Left cardiac atrium (tissue), 4 donors: ENCODE measurements around the gene ZNF287. TPM values are rescaled to one million over a fixed set of nuclear protein-coding genes. Genes with fewer than 3 reads are reported as not detected.

Source experiments
- ATAC-seq, 2 donors: fragments of 200-7000 bp; cut with Tn5 transposase; one replicate each; pipeline ENCODE4 v1.9.1; 2020; ENCODE audit warnings: mild to moderate bottlenecking in 2 of 2, moderate library complexity in 2 of 2
- DNase-seq: peaks from one replicate; pipeline ENCODE4 v3.0.0-alpha.2; 2020
- intact Hi-C, 2 donors: fragments of 100-400 bp; cut with DNase I; formaldehyde crosslinking; loops; one replicate each; pipeline versions ENCODE4 v1.14.1 to v1.15.1; 2022 to 2023
- total RNA-seq, 2 donors: library from RNA; stranded (reverse); fragmentation: NEBNext Ultra II Directional; extraction: Animal tissue kit (Norgen Biotek cat#: 25700); gene quantifications; one replicate each; pipeline ENCODE4 v1.2.1, GENCODE V29; 2021
- donor health status: DM: no; HTN: yes; CAD: no.
- donor health status: DM: no; HTN: yes; CAD: no; lungs with severe emphysema.
- donor health status: DM: yes; HTN: yes; CAD: no.
- donor health status: Dilated cardiomyopathy.

ZNF287 gene
- total RNA-seq, 2 donors from 2014 or later = 6.7 to 12.0 TPM

DNA sequence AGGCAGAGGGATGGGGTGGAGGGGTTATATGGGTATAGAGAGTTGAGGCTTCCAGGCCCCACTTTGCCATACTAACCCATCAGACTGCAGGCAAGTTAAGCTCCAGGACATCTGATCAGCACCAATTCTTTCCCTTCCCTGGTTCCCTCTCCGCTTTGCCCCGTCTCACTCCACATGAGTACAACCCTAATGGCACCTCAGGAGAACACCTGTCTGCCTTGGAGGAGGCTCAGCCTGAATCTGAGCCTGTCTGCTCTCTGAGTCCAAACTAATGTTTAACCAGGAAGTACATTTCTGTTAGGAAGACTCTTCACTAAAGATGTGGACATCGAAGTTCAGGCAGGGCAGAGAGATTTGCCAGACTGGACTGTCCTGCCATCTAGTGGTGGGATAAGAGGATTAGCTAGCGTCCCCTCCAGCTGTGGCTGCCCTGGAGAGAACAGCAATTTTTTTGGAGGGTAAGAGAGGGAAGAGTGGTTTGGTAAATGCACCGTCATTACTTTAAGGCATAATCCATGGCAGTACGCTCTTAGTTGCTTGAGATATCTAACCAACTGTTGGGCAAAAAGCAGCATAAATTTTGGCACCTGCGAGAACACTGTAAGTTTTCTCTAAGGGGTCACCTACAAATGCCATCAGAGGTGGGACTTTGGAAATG, 47.8 kb downstream of the ZNF287 start:
- intact Hi-C loops = loop anchor here (1.0 to 5.0 kb wide), 3 partner anchors 68 to 159 kb away; no protein-coding TSS in a partner anchor
- peak; percentile 71 for DNase-seq
- ATAC-seq = peak; percentile 88 to 94

DNA sequence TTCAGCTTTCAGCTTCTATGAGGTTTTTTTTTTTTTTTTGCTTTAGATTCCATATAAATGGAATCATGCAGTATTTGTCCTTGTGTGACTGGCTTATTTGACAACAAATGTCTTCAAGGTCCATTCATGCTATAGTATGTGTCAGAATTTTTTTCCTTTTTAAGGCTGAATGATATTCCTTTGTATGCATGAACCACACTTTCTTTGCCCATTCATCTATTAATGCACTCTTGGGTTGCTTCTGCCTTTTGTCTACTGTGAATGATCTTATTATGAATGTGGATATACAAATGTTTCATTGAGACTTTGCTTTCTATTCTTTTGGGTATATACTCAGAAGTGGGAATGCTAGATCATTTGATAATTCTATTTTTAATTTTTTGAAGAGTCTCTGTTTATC, 50.0 kb downstream of the ZNF287 start:
- no peak for ATAC-seq
- intact Hi-C loops = no loop called here
- no peak for DNase-seq

DNA sequence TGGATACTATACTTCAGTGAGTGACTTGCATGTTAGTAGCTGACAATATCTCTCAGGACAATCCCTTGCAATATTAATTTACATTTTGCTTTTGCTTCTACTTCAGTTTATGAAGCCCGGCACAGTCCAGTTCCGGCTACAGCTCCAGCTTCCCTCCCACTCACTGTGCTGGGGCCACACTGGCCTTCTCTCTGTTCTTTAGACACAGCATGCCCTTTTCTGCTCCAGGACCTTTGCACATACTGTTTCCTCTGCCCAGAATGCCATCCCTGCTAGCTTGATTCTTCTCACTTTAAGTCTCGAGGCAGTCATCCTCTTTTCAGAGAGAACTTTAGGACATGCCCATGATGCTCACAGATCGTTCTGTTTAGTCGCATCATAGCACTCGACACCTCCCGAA, 51.5 kb downstream of the ZNF287 start:
- intact Hi-C loops = no loop called here
- ATAC-seq (no peak), DNase-seq (no peak)

GRCh38 chr17:16516594-16517051, 52.4 kb downstream of the ZNF287 start:
- intact Hi-C loops = no loop called here
- ATAC-seq (peak; percentile 72 to 91), DNase-seq (peak; percentile 53)

GRCh38 chr17:16515933-16516332, 53.1 kb downstream of the ZNF287 start:
- ATAC-seq (no peak), DNase-seq (no peak)
- intact Hi-C loops = no loop called here

GRCh38 chr17:16513873-16514272, 55.1 kb downstream of the ZNF287 start:
- intact Hi-C loops = no loop called here
- DNase-seq = no peak
- ATAC-seq = no peak

- intact Hi-C loops = no loop called here
- no peak for DNase-seq
- ATAC-seq = no peak
These were observed 57.0 kb downstream of the ZNF287 start for GRCh38 chr17:16512011-16512410.

GRCh38 chr17:16511593-16511992, 57.4 kb downstream of the ZNF287 start:
- intact Hi-C loops = no loop called here
- ATAC-seq = no peak
- DNase-seq = no peak

DNA sequence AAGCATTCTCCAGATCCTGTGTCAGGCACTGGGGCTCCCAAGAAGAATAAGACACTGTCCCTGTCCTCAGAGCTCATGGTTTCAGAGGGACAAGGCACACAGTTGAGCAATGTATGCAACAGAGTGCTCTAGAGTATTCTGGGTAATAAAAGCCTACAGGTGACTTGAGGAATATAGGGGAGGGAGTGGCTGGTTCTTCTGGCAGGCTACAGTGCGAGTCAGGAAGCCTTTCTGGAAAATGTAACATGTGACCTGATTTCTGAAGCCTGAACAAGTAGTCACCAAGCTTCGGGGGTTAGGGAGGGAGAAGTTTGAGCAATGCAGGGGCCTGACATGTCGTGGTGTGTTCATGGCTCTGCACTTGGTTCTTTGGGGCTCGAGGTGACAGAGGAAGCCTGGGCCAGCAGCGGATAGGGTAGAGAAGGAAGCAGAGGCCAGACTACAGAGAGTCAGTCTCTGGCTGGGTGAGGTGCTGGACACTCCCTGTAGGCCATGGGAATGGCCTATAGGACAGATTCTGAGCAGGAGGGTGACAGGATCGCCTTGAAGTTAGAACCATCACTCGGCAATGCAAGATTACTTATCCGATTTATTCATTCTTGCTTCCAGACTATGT, 61.0 kb downstream of the ZNF287 start:
- no peak for DNase-seq
- ATAC-seq = no peak
- intact Hi-C loops = no loop called here

DNA sequence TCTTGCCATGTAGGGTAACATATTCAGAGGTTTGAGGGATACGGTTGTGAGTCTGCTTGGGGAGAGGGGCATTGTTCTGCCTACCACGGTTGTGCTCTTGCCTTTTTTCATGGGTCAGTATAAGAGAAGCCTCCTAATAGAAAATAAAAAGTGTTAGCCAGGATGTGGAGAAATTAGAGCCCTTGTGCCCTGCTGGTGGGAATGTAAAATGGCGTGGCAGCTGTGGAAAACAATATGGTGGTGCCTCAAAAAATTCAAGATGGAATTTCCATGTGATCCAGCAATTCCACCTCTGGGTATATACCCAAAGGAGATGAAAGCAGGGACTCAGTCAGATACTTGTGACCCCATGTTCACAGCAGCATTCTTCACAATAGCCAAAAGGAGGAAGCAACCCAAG, 62.8 kb downstream of the ZNF287 start:
- ATAC-seq = no peak
- intact Hi-C loops = no loop called here
- no peak for DNase-seq

DNA sequence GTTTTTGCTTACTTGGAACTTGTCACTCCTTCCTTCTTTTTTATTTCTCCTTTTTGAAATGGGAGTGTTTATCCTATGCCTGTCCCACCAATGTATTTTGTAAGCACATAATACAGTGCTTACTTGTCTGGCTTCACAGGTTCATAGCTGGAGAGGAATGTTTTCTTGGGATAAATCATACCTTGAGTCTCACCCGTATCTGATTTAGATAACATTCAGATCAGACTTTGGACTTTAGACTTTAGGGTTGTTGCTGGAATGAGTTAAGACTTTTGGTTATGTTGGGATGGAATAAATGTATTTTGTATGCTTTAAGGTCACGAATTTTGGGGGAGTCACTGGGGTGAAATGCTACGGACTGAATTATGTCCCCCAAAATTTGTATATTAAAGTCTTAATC, 64.0 kb downstream of the ZNF287 start:
- ATAC-seq = no peak
- DNase-seq = no peak
- intact Hi-C loops = no loop called here

Other genes starting within 250 kb of the ZNF287 start
- 10 to 100 TPM; 14.4 to 19.8 TPM for gene CENPV, start 215.7 kb downstream of the ZNF287 start, total RNA-seq
- gene UBB, start 188.1 kb downstream of the ZNF287 start, total RNA-seq = 1,000 to 10,000 TPM; 1,163 to 1,195 TPM
- 10 to 100 TPM; 14.3 to 21.1 TPM for gene TRPV2, start 153.6 kb downstream of the ZNF287 start, total RNA-seq
- gene LRRC75A, start 77.0 kb downstream of the ZNF287 start, total RNA-seq = under 1 TPM; 0.60 to 0.91 TPM
- gene ZNF624, start 84.6 kb upstream of the ZNF287 start, total RNA-seq = 1 to 10 TPM; 1.3 to 2.7 TPM
- 1 to 10 TPM; 3.4 to 4.7 TPM for gene CCDC144A, start 121.0 kb upstream of the ZNF287 start, total RNA-seq